Psoas muscle (tissue), 8 donors: ENCODE measurements around the gene TRIP6. TPM values are rescaled to one million over a fixed set of nuclear protein-coding genes. Genes with fewer than 3 reads are reported as not detected.
A peak's percentile ranks its signal among the peaks of the same experiment; 100 is the strongest.

Experiments used
- ATAC-seq, 4 donors: fragments of 200-7000 bp; cut with Tn5 transposase; one replicate each; pipeline ENCODE4 v1.9.1; 2020; ENCODE audit warnings: moderate library complexity in 3 of 4, mild to moderate bottlenecking in 2 of 4
- DNase-seq, 2 donors: peaks; one replicate each; pipeline ENCODE4 v3.0.0-alpha.2; 2020
- H3K27ac ChIP-seq: fragments of 200-600 bp; one replicate; pipeline ENCODE4 v1.8.0; 2022
- H3K27me3 ChIP-seq, 3 donors: fragments of 200-600 bp in 1 of 3; one replicate each; pipeline versions ENCODE4 v1.6.1 to v1.8.0; 2013 to 2022; ENCODE audit warnings: low read length in 2 of 3, mild to moderate bottlenecking in 2 of 3, moderate library complexity in 1 of 3; ENCODE audit not compliant: insufficient read depth in 3 of 3
- H3K36me3 ChIP-seq, 2 donors: fragments of 200-600 bp in 1 of 2; one replicate each; pipeline versions ENCODE4 v1.6.1 to v1.8.0; 2013 to 2022; ENCODE audit warnings: low read depth in 1 of 2, mild to moderate bottlenecking in 1 of 2, moderate library complexity in 1 of 2; ENCODE audit not compliant: insufficient read depth in 1 of 2
- H3K4me1 ChIP-seq: fragments of 200-600 bp; one replicate; pipeline ENCODE4 v1.8.0; 2022
- H3K4me3 ChIP-seq: fragments of 200-600 bp; one replicate; pipeline ENCODE4 v1.8.0; 2022; ENCODE audit warnings: mild to moderate bottlenecking
- H3K9me3 ChIP-seq: fragments of 200-600 bp; one replicate; pipeline ENCODE4 v1.8.0; 2022
- WGBS, 3 donors: extraction: QIAGEN DNeasy Blood & Tissue Kit; methylation state at CpG; one replicate each; pipeline versions ENCODE4 v1.1.6 to v1.1.7; 2013; 5-methylcytosine and 5-hydroxymethylcytosine counted together
- intact Hi-C, 2 donors: fragments of 100-400 bp; cut with DNase I; formaldehyde crosslinking; loops; one replicate each; pipeline versions ENCODE4 v1.11.0 to v1.14.2; 2022
- polyA plus RNA-seq, 3 donors: library from polyadenylated mRNA; stranded (reverse); fragments of 200-250 nt; gene quantifications; one replicate each; pipeline ENCODE4 v1.2.3, GENCODE V29; 2013
- total RNA-seq, 4 donors: library from RNA; stranded (reverse); fragmentation: NEBNext Ultra II Directional in 2 of 4; extraction: Animal tissue kit (Norgen Biotek cat#: 25700) in 2 of 4; gene quantifications; one replicate each; pipeline versions ENCODE4 v1.2.1 to v1.2.4, GENCODE V29; 2021 to 2023
- TF ChIP-seq, protein P1 (sequence below): fragments of 200-600 bp; IDR thresholded peaks from one replicate; pipeline ENCODE4 v1.8.0; 2022; ENCODE audit warnings: antibody characterized with exemption
- donor health status: healthy with polysubstance abuse.
- donor health status: DM: no; HTN: no; CAD: no; lungs with moderate emphysema.
- donor health status: Bipolar disorder and iron deficiency.
- donor health status: healthy.
- donor health status: DM: yes; HTN: yes; CAD: no.
- donor health status: DM: no; HTN: no; CAD: no.
- donor health status: DM: no; HTN: no; CAD: no.
- donor health status: DM: yes; HTN: yes; CAD: no.

Gene TRIP6
- total and polyA plus RNA-seq, 7 donors: 4.3 to 8.8 (median 6.2) TPM

DNA sequence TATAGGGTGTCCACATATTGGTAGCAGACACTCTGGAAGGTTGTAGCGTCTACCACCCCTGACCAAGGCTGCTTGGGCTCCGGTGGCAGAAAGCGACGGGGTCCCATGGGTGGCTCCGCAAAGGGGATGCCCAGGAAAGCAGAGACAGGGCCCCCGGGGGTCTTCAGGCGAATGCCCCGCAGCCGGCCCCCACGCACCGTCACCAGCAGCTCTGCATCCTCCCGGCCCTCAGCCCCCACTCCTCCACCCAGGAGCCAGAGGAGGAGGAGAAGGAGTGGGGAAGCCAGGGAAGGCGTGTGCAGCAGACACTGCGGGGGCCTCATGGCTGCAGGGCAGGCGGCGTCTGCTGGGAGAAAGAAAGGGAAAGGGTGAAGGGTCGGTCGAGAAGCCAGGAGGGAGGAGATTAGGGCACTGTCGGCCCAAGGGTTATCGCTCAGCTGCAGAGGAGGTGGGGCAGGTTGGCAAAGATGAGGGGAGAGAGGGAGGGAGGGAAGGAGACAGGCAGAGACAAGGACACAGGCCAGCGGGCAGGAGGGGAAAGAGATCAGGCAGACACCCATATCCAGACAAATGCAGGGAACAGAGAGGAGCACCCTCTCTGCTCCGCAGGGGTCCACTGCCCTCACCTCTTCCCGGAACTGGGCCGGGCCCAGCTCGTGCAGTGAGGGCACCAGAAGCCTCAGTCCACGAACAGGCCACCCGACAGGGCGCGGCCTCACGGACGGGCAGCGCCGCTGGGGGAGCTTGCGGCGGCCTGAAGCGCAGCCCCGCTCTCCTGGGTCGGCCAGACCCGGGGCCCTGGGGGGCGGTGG, 26.9 kb downstream of the TRIP6 start:
- intact Hi-C loops: no loop called here
- H3K4me1 ChIP-seq: peaks cover 24% of the 10 kb centered on the region
- TF ChIP-seq, protein P1, sequence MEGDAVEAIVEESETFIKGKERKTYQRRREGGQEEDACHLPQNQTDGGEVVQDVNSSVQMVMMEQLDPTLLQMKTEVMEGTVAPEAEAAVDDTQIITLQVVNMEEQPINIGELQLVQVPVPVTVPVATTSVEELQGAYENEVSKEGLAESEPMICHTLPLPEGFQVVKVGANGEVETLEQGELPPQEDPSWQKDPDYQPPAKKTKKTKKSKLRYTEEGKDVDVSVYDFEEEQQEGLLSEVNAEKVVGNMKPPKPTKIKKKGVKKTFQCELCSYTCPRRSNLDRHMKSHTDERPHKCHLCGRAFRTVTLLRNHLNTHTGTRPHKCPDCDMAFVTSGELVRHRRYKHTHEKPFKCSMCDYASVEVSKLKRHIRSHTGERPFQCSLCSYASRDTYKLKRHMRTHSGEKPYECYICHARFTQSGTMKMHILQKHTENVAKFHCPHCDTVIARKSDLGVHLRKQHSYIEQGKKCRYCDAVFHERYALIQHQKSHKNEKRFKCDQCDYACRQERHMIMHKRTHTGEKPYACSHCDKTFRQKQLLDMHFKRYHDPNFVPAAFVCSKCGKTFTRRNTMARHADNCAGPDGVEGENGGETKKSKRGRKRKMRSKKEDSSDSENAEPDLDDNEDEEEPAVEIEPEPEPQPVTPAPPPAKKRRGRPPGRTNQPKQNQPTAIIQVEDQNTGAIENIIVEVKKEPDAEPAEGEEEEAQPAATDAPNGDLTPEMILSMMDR: no peak
- peak overlapping the region; percentile 85 for H3K27ac ChIP-seq
- no peaks in the 10 kb centered on the region for H3K36me3 ChIP-seq
- ATAC-seq: peak in 1 of 4 donors; percentile 6
- WGBS, 3 donors: 25 to 34% (median 28%) methylated on average over 35 to 40 of the region's 40 CpGs
- no peaks in the 10 kb centered on the region for H3K9me3 ChIP-seq
- H3K27me3 ChIP-seq: peaks cover 0 to 6% (median 0%) of the 10 kb centered on the region in 3 donors
- peak in 1 of 2 donors; percentile 23 for DNase-seq
- peak overlapping the region; percentile 79 for H3K4me3 ChIP-seq

DNA sequence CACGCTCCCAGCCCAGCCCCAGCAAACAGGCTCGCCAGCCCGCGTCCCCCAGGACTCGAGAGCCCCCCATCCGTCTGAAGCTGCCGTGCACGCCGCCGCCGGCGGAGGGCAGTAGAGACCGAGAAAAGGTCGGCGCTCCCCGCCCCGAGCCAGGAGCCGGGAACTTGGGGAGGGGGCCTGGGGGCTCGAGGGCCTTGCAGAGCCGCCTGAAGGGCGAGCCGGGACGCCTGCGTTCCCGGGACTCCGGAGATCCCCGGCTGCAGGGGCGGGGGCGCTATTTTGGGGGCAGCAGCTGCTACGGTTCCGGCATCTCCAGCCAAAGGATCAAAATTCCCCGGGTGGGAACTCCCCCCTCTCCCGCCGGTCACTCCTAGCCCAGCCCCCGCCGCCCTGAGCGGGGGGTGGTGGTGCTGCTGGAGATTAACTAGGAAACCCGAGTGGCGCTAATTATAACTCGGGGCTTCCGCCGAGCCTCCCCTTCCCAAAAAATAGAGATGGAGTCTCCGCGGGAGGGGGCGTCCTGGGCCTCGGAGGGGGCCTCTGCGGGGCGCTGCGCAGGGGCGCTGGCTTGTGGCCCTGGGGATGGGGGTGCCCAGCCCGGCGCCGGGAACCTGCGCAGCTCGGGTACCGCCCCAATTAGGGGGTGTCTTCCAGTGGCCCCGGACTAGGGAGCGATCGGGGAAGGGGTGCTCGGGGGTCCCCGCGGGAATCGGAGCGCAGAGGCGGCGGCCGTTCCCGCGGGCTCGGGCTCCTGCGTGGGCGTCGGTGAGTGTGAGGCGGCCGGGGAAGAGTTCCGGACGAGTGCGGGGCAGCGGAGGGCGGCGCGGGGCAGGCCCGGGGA, 27.9 kb downstream of the TRIP6 start:
- intact Hi-C loops: loop anchor here (5.0 kb wide), 1 partner anchor 182 kb away; no protein-coding TSS in a partner anchor
- H3K27me3 ChIP-seq: peaks cover 0 to 6% (median 0%) of the 10 kb centered on the region in 3 donors
- peaks cover 24% of the 10 kb centered on the region for H3K4me1 ChIP-seq
- H3K9me3 ChIP-seq: no peaks in the 10 kb centered on the region
- no peaks in the 10 kb centered on the region for H3K36me3 ChIP-seq
- H3K4me3 ChIP-seq: peak overlapping the region; percentile 79
- ATAC-seq: peak; percentile 46 to 78 (median 72)
- 1% methylated on average over 68 to 83 of the region's 83 CpGs for WGBS, 3 donors
- TF ChIP-seq, protein P1: peak; percentile 68
- H3K27ac ChIP-seq: peak overlapping the region; percentile 85
- peak; percentile 64 to 89 for DNase-seq

DNA sequence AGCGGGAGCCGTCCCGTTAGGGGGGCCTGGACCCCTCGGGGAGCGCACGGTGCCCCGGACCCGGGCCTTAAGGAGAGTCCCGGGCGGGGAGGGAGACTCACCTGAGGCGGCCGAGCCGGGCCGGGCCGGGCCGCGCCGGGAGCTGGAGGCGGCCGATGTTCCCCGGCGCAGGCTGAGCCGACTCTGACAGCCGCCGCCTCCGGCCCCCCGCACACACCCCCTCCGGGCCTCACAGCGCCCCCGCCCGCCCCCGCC, 28.4 kb downstream of the TRIP6 start, which contains the start of gene ACHE:
ACHE (minus strand) TSS at position 188 of the 255 bp plus-strand sequence. CDS start 1,656 bp downstream, outside the sequence.
- peaks cover 22% of the 10 kb centered on the region for H3K4me1 ChIP-seq
- TF ChIP-seq, protein P1: no peak
- intact Hi-C loops: loop anchor here (5.0 kb wide), 1 partner anchor 182 kb away; no protein-coding TSS in a partner anchor
- ATAC-seq: peak in 3 of 4 donors; percentile 26 to 47 (median 45)
- H3K27me3 ChIP-seq: peaks cover 0 to 6% (median 0%) of the 10 kb centered on the region in 3 donors
- peak within 1 kb of the TSS; percentile 85 for H3K27ac ChIP-seq
- 0 to 1% (median 0%) methylated on average over 4 to 32 of the region's 32 CpGs for WGBS, 3 donors
- DNase-seq: no peak
- H3K4me3 ChIP-seq: peak within 1 kb of the TSS; percentile 79
- no peaks in the 10 kb centered on the region for H3K36me3 ChIP-seq
- H3K9me3 ChIP-seq: no peaks in the 10 kb centered on the region

DNA sequence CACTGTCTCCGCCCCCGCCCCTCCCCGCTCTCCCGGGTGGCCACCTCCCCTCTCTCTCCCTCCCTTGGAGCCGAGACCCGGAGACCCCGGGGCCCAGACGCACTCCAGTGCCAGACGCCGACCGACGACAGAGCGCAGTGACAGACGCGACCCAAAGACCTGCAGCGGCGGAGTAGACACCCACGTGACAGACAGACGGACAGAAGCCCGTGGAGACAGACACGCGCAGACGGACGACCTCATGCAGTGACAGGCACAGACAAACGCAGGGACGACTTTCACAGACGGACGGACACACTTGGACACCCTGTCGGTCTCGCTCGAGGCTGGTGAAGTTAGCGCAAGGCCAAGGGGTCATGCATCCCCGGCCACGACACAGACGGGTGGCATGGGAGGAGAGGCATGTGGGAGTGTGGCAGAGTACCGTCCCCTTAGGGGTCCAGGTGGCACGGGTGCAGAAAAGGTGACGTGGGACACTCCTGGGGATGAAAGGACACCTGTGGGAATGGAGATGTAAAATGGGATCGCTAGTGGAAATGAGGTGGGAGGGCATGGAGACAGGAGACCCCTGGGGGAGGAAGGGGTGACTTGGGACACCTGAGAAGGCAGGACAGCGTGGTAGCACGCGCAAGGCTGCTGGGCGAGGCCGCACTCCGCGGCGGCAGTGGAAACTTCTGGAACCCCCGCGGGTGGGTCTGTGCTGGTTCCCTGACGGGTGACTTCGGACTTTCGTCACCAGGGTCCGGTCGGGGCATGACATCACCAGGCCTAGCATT, 29.0 kb downstream of the TRIP6 start:
- Histone ChIP-seq H3K4me3 (peak overlapping the region; percentile 79), H3K36me3 (no peaks in the 10 kb centered on the region), H3K4me1 (peaks cover 17% of the 10 kb centered on the region), H3K27ac (peak overlapping the region; percentile 85), H3K9me3 (no peaks in the 10 kb centered on the region), H3K27me3 (peaks cover 0 to 6% (median 0%) of the 10 kb centered on the region in 3 donors)
- 1 to 2% (median 1%) methylated on average over 39 to 54 of the region's 54 CpGs for WGBS, 3 donors
- ATAC-seq (peak; percentile 45 to 65 (median 52)), DNase-seq (peak; percentile 56 to 81)
- TF ChIP-seq, protein P1: no peak
- intact Hi-C loops: loop anchor here (2.0 to 5.0 kb wide), 2 partner anchors 71 to 181 kb away; no protein-coding TSS in a partner anchor
